Measurements from ENCODE around the gene CDC42BPA. TPM values are rescaled to one million over a fixed set of nuclear protein-coding genes. Genes with fewer than 3 reads are reported as not detected.

Gene CDC42BPA
- total and polyA plus RNA-seq, 2 of the 8 experiments (the other 6 are each of a cell fraction or from before 2014, with no cell fraction given), result 7.1 to 28.5 TPM

DNA sequence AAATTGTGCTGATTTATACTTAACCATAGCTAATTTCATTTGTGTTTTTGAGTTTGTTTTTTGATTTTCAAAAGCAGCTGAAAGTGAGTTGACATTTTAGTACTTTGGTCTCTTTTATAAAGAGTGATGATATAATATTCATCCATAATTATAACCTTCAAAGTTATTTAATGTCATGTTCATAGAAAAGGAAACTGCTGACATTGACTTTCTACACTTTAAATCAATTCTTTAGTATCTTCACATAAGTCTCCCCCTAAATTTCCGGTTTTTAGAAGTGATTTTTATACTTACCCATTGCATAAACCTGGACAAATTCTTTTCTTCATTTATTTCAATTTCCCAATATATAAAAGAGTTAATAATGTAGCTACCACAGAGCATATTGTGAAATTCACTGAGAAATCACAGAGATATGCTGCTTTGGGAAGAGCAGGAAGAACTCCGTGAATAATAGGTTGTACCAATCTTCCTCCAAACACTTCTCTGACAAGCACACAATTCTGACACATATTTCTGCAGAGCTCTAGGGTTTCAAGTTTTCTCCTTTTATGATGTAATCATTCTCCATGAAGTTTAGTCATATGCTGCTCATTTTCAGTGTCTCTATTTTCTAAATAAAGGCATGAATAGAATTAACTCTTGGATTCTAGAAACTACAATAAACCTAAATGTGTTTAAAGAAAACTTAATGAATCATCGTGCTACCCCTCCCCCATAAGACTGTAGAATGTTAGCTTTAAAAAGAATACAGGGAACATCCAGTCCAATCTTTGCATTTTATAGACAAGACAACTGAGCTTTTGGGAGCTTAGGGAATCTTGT is 25.6 kb upstream of the CDC42BPA start:
- WGBS, 2 experiments (ENCODE audit: extremely low coverage in 1 of 2, insufficient coverage in 1 of 2, insufficient read length in 1 of 2, insufficient replicate concordance in 2 of 2, low coverage in 1 of 2, low lambda C conversion rate in 2 of 2, missing lambda C conversion rate in 1 of 2), result 69% methylated on average over 3 of the region's 3 CpGs; no CpG with 5 or more reads in 1 of the 2 experiments
- Histone ChIP-seq H2BK20ac (ENCODE audit: low read length) (no peak overlapping the region), H4K91ac (replicated peaks; ENCODE audit: insufficient read length, low read length) (no peak overlapping the region), H3K18ac (ENCODE audit: extremely low read depth, low read length) (no peak overlapping the region), H3K79me2 (ENCODE audit: control insufficient read depth in 1 of 2, insufficient read depth in 2 of 2, low read length in 2 of 2) (no peaks in the 10 kb centered on the region), H2AFZ (ENCODE audit: low read length) (no peak overlapping the region), H2BK12ac (ENCODE audit: low read depth, low read length) (no peak overlapping the region), H3K36me3 (ENCODE audit: control insufficient read depth in 2 of 4, insufficient read depth in 4 of 4, low read length in 3 of 4) (no peaks in the 10 kb centered on the region), H2AK5ac (ENCODE audit: low read depth, low read length) (no peak overlapping the region), H3K56ac (replicated peaks; ENCODE audit: insufficient read length, low read depth, low read length) (no peak overlapping the region), H3K4me3 (ENCODE audit: extremely low read depth in 1 of 4, insufficient read depth in 2 of 4, low read depth in 3 of 4, low read length in 4 of 4) (no peak overlapping the region), H3K23me2 (ENCODE audit: low read depth, low read length) (no peaks in the 10 kb centered on the region), H2BK15ac (ENCODE audit: low read length) (no peak overlapping the region), H3K9me3 (ENCODE audit: insufficient read depth in 2 of 2, low read depth in 1 of 2, low read length in 1 of 2) (peaks cover 0 to 6% of the 10 kb centered on the region in 2 experiments; a peak in 1 of 4 replicates), H3K4me1 (replicated peaks in 1 of 4; ENCODE audit: control insufficient read depth in 3 of 4, insufficient read depth in 4 of 4, low read length in 3 of 4) (no peaks in the 10 kb centered on the region), H3K23ac (ENCODE audit: insufficient read length) (no peak overlapping the region), H3K4ac (replicated peaks; ENCODE audit: insufficient read length, low read depth, low read length) (no peak overlapping the region), H3K9ac (replicated peaks in 1 of 4; ENCODE audit: extremely low read depth in 1 of 4, low read depth in 3 of 4, low read length in 3 of 4) (no peak overlapping the region), H3K27me3 (replicated peaks in 1 of 4; ENCODE audit: control insufficient read depth in 3 of 4, extremely low read depth in 1 of 4, insufficient read depth in 3 of 4, low read length in 3 of 4) (no peaks in the 10 kb centered on the region), H2BK120ac (replicated peaks; ENCODE audit: low read depth, low read length) (no peak overlapping the region), H3K14ac (ENCODE audit: insufficient read length) (no peak overlapping the region), H4K20me1 (replicated peaks in 1 of 2; ENCODE audit: control insufficient read depth in 1 of 2, insufficient read depth in 2 of 2, low read length in 2 of 2) (no peaks in the 10 kb centered on the region), H4K8ac (ENCODE audit: extremely low read depth, insufficient read depth, low read length) (no peak overlapping the region), H2BK5ac (ENCODE audit: low read depth, low read length) (no peak overlapping the region), H3K79me1 (ENCODE audit: low read depth, low read length) (no peaks in the 10 kb centered on the region), H3K27ac (ENCODE audit: low read depth, low read length) (no peak overlapping the region), H3K4me2 (ENCODE audit: insufficient read depth in 1 of 2, low read depth in 2 of 2, low read length in 2 of 2) (no peak overlapping the region), H4K5ac (ENCODE audit: insufficient read length, low read depth, low read length) (no peak overlapping the region)
- FAIRE-seq (no peak), DNase-seq (ENCODE audit: low read depth in 1 of 2, low spot score in 2 of 2) (no peak)
- POLR2A ChIA-PET (ENCODE audit: partially characterized antibody), result interaction anchor here (2.9 kb wide), 1 partner anchor 25 kb away, joined by 11 read pairs; the partner anchor contains the start of gene CDC42BPA
- no peak for TF ChIP-seq JUN (IDR thresholded peaks at IDR 0.05; ENCODE audit: low read depth, low read length)
- TF ChIP-seq CREB1 (IDR thresholded peaks at IDR 0.05), result no peak
- TF ChIP-seq ASH2L (IDR thresholded peaks at IDR 0.05; ENCODE audit: low read length), result no peak
- TF ChIP-seq BRCA1 (IDR thresholded peaks at IDR 0.05; ENCODE audit: low read depth, low read length), result no peak
- TF ChIP-seq SUZ12 (IDR thresholded peaks at IDR 0.05; ENCODE audit: low read length), result no peak
- TF ChIP-seq KDM4A (IDR thresholded peaks at IDR 0.05; ENCODE audit: low read depth, low read length, severe bottlenecking), result no peak
- no peak for TF ChIP-seq KDM1A (IDR thresholded peaks at IDR 0.05; ENCODE audit: borderline replicate concordance, low read length)
- TF ChIP-seq CBX8 (IDR thresholded peaks at IDR 0.05; ENCODE audit: borderline replicate concordance, low read depth, low read length), result no peak
- CTCF ChIA-PET (ENCODE audit: partially characterized antibody), result interaction anchor here (1.1 to 1.5 kb wide), 2 partner anchors 15 to 106 kb away, joined by 3 to 4 read pairs; no protein-coding TSS in a partner anchor

Measured in H1 (cell line).